Gastrocnemius medialis (tissue), 4 donors: ENCODE data around the gene HDAC10.

Experiments used
- CTCF ChIP-seq, 5 experiments: fragments of 450-650 bp in 3 of 5; fragments of 200-600 bp in 2 of 5; sonication (generic) in 2 of 5; IDR thresholded peaks in 4 of 5; conservative IDR thresholded peaks in 1 of 5; 1 replicate in 4 of 5; 2 replicates in 1 of 5; pipeline ENCODE4 v1.5.1; 2016 to 2019; ENCODE audit warnings: antibody characterized with exemption in 5 of 5, mild to moderate bottlenecking in 3 of 5, moderate library complexity in 3 of 5
- POLR2A ChIP-seq, 2 donors: fragments of 450-650 bp; IDR thresholded peaks; one replicate each; pipeline ENCODE4 v1.6.1; 2017; ENCODE audit warnings: antibody characterized with exemption in 2 of 2, mild to moderate bottlenecking in 2 of 2, moderate library complexity in 2 of 2

GRCh38 chr22:50198624-50199017 lies 52.4 kb downstream of the HDAC10 start:
- TF ChIP-seq CTCF (IDR thresholded peaks at IDR 0.05 in 4 of 5, conservative IDR thresholded peaks at IDR 0.05 in 1 of 5) = no peak
- TF ChIP-seq POLR2A (IDR thresholded peaks at IDR 0.05) = no peak
